GM12801 (cell line): ENCODE data around the gene DNAJC22.

Source experiments
- TF ChIP-seq, protein P1 (sequence below): IDR thresholded peaks from one replicate; pipeline ENCODE4 v1.5.1; 2011; ENCODE audit warnings: control low read depth; ENCODE audit not compliant: insufficient read length; ENCODE audit errors: extremely low read depth

Gene DNAJC22

GRCh38 chr12:49388682-49389386 is 42.1 kb downstream of the DNAJC22 start:
- TF ChIP-seq, protein P1, sequence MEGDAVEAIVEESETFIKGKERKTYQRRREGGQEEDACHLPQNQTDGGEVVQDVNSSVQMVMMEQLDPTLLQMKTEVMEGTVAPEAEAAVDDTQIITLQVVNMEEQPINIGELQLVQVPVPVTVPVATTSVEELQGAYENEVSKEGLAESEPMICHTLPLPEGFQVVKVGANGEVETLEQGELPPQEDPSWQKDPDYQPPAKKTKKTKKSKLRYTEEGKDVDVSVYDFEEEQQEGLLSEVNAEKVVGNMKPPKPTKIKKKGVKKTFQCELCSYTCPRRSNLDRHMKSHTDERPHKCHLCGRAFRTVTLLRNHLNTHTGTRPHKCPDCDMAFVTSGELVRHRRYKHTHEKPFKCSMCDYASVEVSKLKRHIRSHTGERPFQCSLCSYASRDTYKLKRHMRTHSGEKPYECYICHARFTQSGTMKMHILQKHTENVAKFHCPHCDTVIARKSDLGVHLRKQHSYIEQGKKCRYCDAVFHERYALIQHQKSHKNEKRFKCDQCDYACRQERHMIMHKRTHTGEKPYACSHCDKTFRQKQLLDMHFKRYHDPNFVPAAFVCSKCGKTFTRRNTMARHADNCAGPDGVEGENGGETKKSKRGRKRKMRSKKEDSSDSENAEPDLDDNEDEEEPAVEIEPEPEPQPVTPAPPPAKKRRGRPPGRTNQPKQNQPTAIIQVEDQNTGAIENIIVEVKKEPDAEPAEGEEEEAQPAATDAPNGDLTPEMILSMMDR = no peak

DNA sequence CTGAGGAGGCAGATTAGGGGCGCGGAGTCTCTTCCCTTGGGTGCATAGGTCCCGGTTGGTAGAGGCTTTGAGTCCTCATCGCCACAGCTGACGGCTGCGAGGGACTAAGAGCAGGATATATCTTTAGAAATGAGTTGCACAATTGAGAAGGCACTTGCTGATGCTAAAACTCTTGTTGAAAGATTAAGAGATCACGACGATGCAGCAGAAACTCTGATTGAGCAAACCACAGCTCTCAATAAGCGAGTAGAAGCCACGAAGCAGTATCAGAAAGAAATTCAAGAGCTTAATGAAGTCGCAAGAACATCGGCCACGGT is 42.7 kb downstream of the DNAJC22 start:
- TF ChIP-seq, protein P1 = no peak

- TF ChIP-seq, protein P1 = no peak
Observed at GRCh38 chr12:49397000-49397399, 50.3 kb downstream of the DNAJC22 start.

DNA sequence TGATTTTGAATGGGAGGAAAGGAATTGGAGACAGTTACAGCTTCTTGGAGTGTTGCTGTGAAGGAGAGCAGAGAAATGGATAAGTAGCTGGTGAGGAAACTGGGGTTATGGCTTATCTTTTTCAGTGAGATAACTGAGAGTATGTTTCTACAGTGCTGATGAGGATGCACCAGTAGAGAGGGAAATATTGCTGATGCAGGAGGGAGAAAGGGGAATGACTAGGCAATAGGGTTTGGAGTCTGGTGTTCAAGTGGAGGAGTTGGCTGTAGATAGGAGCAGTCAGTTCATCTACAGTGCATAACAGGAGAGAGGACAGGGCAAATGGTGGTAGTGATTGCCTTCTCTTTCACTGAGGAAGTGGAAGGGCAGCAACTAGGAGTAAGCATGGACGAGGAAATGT is 53.6 kb downstream of the DNAJC22 start:
- TF ChIP-seq, protein P1 = no peak
